Measurements from ENCODE around the gene SERPINB10. TPM values are rescaled to one million over a fixed set of nuclear protein-coding genes. Genes with fewer than 3 reads are reported as not detected.
A peak's percentile ranks its signal among the peaks of the same experiment; 100 is the strongest.
"Not testable (repeated sequence)": the region's sequence is repeated elsewhere in the genome, so short reads cannot be mapped to it uniquely, and the experiment has no call there.

The SERPINB10 gene
- total and polyA plus RNA-seq, 2 experiments from 2014 or later, result not detected

DNA sequence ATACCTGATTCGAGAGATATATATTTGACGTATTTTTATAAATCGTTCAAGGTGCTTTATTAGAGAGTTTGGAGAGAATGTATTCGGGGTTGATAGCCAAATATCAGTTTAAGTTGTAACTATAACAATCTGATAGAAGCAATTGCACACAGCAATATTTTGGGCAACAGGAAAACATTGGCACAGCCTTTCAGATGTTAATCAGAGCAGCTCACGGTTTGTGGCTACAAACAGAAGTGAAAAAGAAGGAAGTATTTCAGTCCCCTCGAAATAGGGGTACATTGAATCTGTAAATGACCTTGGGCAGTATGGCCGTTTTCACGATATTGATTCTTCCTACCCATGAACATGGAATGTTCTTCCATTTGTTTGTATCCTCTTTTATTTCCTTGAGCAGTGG, 20.6 kb downstream of the SERPINB10 start:
- Histone ChIP-seq H4K20me1 (ENCODE audit: insufficient read depth) (no peaks in the 10 kb centered on the region), H3K9me2 (ENCODE audit: insufficient read depth) (0 out of 2 replicates have a peak, but pooled peaks cover 7% of the 10 kb centered on the region), H3K36me3 (ENCODE audit: low read depth) (no peaks in the 10 kb centered on the region), H3K9ac (no peak overlapping the region), H3K9me3 (ENCODE audit: low read depth) (no peaks in the 10 kb centered on the region), H3K79me2 (ENCODE audit: insufficient read depth) (no peaks in the 10 kb centered on the region), H3K4me2 (ENCODE audit: unreplicated experiment) (no peak overlapping the region), H3K27ac (no peak overlapping the region), H3K27me3 (replicated peaks; ENCODE audit: insufficient read depth) (no peaks in the 10 kb centered on the region), H3K4me3 (no peak overlapping the region), H2AFZ (no peak overlapping the region), H3K4me1 (ENCODE audit: insufficient read depth) (peaks cover 15% of the 10 kb centered on the region), H3F3A (ENCODE audit: insufficient read depth) (no peaks in the 10 kb centered on the region)
- TF ChIP-seq EZH2 (IDR thresholded peaks at IDR 0.05; ENCODE audit: insufficient read depth, poor library complexity, severe bottlenecking) (no peak), EZH2phosphoT487 (IDR thresholded peaks at IDR 0.05; ENCODE audit: insufficient read depth, low read depth) (no peak)
- in situ Hi-C loops (cut with MboI), result no loop called here
- no peak for DNase-seq
- WGBS, 2 experiments (ENCODE audit: low coverage in 1 of 2, low lambda C conversion rate in 2 of 2, missing lambda C conversion rate in 2 of 2), result 77% methylated on average over 8 of the region's 8 CpGs

DNA sequence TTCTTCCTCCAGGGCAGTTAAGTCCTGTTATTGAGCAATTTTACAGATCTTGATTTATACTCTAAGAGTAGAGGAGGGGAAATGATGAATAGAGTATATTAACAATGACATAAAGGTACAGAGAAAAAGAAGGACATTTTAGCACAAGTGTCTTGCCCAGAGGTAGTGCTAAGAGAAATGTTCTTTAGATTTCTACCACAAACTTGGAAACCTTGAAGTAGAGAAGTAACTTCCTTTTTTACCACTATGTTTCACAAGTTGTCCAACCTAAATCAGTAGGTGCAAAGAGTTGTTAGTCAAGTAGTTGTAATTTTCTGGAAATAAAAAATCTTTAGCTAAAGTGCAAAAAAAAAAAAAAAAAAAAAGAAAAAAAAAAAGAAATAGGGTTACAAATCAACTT, 21.6 kb downstream of the SERPINB10 start:
- H3K9ac ChIP-seq; in situ Hi-C loops (cut with MboI); H3K36me3 ChIP-seq (ENCODE audit: low read depth); DNase-seq; H3K9me2 ChIP-seq (ENCODE audit: insufficient read depth); H4K20me1 ChIP-seq (ENCODE audit: insufficient read depth); H3K27me3 ChIP-seq (replicated peaks; ENCODE audit: insufficient read depth); H3K79me2 ChIP-seq (ENCODE audit: insufficient read depth); H3K27ac ChIP-seq; H2AFZ ChIP-seq; H3K4me1 ChIP-seq (ENCODE audit: insufficient read depth); H3K4me3 ChIP-seq; H3K4me2 ChIP-seq (ENCODE audit: unreplicated experiment); H3F3A ChIP-seq (ENCODE audit: insufficient read depth); H3K9me3 ChIP-seq (ENCODE audit: low read depth): not testable (repeated sequence)

DNA sequence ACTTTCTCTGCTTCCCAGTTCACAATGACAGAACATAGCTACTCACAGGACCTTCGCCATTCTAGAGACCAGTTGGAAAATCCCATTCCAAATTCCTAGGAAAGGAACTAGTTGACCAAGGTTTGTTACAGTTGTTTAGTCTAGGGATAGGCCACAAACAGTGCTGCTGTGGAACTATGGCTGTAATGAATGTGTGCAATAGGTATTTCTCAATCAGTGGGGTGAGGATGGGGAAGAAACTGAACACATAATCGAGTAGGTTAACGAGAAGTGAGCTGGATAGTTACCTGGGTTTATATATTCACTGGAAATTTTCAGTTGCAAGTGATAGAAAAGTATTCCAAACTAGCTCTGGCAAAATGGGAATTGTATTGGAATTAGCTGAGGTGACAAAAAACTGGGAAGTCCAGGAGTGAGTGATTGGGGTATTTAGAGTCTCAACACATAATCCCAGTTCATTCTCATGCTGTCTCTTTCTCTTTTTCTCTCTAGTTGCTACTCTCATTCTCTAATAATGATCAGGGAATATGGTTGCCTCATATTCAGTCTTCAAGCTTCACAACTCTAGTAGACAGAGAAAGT, 23.1 kb downstream of the SERPINB10 start:
- no peak for DNase-seq
- H3K4me1 ChIP-seq (ENCODE audit: insufficient read depth), result no peaks in the 10 kb centered on the region
- no peaks in the 10 kb centered on the region for H3K79me2 ChIP-seq (ENCODE audit: insufficient read depth)
- H3K27me3 ChIP-seq (replicated peaks; ENCODE audit: insufficient read depth), result no peaks in the 10 kb centered on the region
- H3K9me3 ChIP-seq (ENCODE audit: low read depth), result no peaks in the 10 kb centered on the region
- H3K4me2 ChIP-seq (ENCODE audit: unreplicated experiment), result no peak overlapping the region
- H3K9me2 ChIP-seq (ENCODE audit: insufficient read depth), result no peaks in the 10 kb centered on the region
- no peak overlapping the region for H2AFZ ChIP-seq
- no peaks in the 10 kb centered on the region for H3F3A ChIP-seq (ENCODE audit: insufficient read depth)
- 88 to 96% methylated on average over 3 of the region's 3 CpGs for WGBS, 2 experiments (ENCODE audit: low coverage in 1 of 2, low lambda C conversion rate in 2 of 2, missing lambda C conversion rate in 2 of 2)
- no peak for TF ChIP-seq EZH2phosphoT487 (IDR thresholded peaks at IDR 0.05; ENCODE audit: insufficient read depth, low read depth)
- TF ChIP-seq EZH2 (IDR thresholded peaks at IDR 0.05; ENCODE audit: insufficient read depth, poor library complexity, severe bottlenecking), result no peak
- no peaks in the 10 kb centered on the region for H4K20me1 ChIP-seq (ENCODE audit: insufficient read depth)
- no peak overlapping the region for H3K9ac ChIP-seq
- H3K4me3 ChIP-seq, result no peak overlapping the region
- H3K36me3 ChIP-seq (ENCODE audit: low read depth), result no peaks in the 10 kb centered on the region
- in situ Hi-C loops (cut with MboI), result loop anchor here (10.0 kb wide), 1 partner anchor 86 kb away; no protein-coding TSS in a partner anchor
- H3K27ac ChIP-seq, result no peak overlapping the region

DNA sequence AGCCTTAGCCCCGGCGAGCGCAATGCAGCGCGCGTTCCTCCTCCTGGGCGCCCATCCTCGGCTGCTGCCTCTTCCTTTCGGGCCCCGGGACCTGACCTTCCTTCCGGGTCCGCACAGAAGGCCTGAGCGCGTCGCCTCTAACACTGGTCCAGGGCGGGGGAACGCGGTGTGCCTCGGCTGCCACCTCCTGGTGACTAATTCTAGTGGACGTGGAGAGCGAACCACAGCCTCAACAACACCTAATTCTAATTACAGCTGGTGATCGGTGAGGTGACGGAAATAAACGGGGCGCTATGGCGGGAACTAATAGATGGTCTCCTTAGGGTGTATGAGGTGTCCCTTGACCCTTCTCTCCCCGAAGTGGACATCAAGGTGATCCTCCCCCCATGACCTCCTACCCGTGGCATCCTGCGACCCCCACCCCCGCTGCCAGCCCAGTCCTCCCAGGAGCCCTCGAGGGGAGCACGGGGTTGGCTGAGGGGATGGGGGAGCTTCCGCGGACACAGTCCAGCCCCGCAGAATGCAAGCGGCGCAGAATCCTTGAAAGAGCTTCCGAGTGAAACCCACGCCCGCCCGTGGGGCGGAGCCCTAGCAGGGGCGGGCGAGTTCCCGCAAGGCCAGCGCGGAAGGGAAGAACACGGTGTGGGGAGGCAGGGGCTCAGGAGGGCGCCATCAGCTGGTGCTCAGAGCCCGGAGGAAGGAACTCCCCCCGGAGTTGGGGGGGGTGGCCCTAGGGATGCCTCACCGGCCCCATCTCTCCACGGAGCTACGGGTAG, 28.6 kb downstream of the SERPINB10 start:
- TF ChIP-seq EZH2phosphoT487 (IDR thresholded peaks at IDR 0.05; ENCODE audit: insufficient read depth, low read depth) (no peak), EZH2 (IDR thresholded peaks at IDR 0.05; ENCODE audit: insufficient read depth, poor library complexity, severe bottlenecking) (no peak)
- WGBS, 2 experiments (ENCODE audit: low coverage in 1 of 2, low lambda C conversion rate in 2 of 2, missing lambda C conversion rate in 2 of 2), result 1 to 4% methylated on average over 40 to 54 of the region's 54 CpGs
- peak overlapping the region; percentile 87 for H3K4me2 ChIP-seq (ENCODE audit: unreplicated experiment)
- H3K9me2 ChIP-seq (ENCODE audit: insufficient read depth), result no peaks in the 10 kb centered on the region
- no peaks in the 10 kb centered on the region for H3K9me3 ChIP-seq (ENCODE audit: low read depth)
- peak overlapping the region; percentile 86 for H3K4me3 ChIP-seq
- peak overlapping the region; percentile 99 for H2AFZ ChIP-seq
- peak; percentile 92 for DNase-seq
- H3K27me3 ChIP-seq (replicated peaks; ENCODE audit: insufficient read depth), result no peaks in the 10 kb centered on the region
- no peaks in the 10 kb centered on the region for H3K36me3 ChIP-seq (ENCODE audit: low read depth)
- H3K79me2 ChIP-seq (ENCODE audit: insufficient read depth), result no peaks in the 10 kb centered on the region
- H3F3A ChIP-seq (ENCODE audit: insufficient read depth), result 0 out of 2 replicates have a peak, but pooled peaks cover 12% of the 10 kb centered on the region
- no peaks in the 10 kb centered on the region for H3K4me1 ChIP-seq (ENCODE audit: insufficient read depth)
- in situ Hi-C loops (cut with MboI), result loop anchor here (10.0 kb wide), 1 partner anchor 92 kb away; no protein-coding TSS in a partner anchor
- H3K9ac ChIP-seq, result peak overlapping the region; percentile 75
- H4K20me1 ChIP-seq (ENCODE audit: insufficient read depth), result no peaks in the 10 kb centered on the region
- H3K27ac ChIP-seq, result no peak overlapping the region

Data from GM23248 (cell line).